Stimulated activated naive CD8-positive, alpha-beta T cell treated with anti-CD3 and anti-CD28 coated beads, Interleukin-15, Interleukin-2, amounts not matched to agents 100 ng/mL and 50 ng/mL, for 24 hours (primary cell): ENCODE measurements around the gene FOXP4.

Experiments used
- H3K27ac Mint-ChIP-seq: one replicate; pipeline ENCODE4 v1.8.0; 2021; ENCODE audit warnings: mild to moderate bottlenecking, mixed read lengths
- H3K27me3 Mint-ChIP-seq: one replicate; pipeline ENCODE4 v1.8.0; 2021; ENCODE audit warnings: mixed read lengths
- H3K36me3 Mint-ChIP-seq: one replicate; pipeline ENCODE4 v1.8.0; 2021; ENCODE audit warnings: low read depth, mixed read lengths
- H3K4me1 Mint-ChIP-seq: one replicate; pipeline ENCODE4 v1.8.0; 2021; ENCODE audit warnings: low read depth, mixed read lengths
- H3K4me3 Mint-ChIP-seq: one replicate; pipeline ENCODE4 v1.8.0; 2021; ENCODE audit warnings: mild to moderate bottlenecking, mixed read lengths
- H3K9me3 Mint-ChIP-seq: one replicate; pipeline ENCODE4 v1.8.0; 2021; ENCODE audit warnings: mixed read lengths

Gene FOXP4

GRCh38 chr6:41512146-41512701, 34.0 kb upstream of the FOXP4 start:
- Mint-ChIP-seq H3K36me3 (no peaks in the 10 kb centered on the region), H3K4me1 (no peaks in the 10 kb centered on the region), H3K27me3 (peaks cover 15% of the 10 kb centered on the region), H3K9me3 (no peaks in the 10 kb centered on the region), H3K27ac (no peak overlapping the region), H3K4me3 (no peak overlapping the region)

DNA sequence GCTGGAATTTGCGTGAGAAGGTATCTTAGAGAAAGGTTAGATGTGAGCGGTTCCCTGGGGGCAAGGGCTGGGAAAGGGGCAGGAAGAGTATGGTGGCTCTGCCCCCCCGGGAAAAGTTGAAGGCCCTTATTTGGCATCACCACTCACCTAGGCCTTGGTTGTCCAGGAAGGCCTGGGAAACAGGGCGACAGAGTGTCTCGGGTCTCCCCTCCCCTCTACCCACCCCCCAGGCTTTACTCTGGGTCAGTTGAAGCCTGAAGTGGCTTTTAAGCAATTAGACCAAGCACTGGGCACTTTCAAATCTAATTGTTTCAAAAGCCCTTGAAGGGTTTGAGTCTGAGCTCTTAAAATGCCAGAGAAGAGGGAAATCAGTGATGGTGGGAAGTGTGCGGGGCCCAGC, 30.2 kb upstream of the FOXP4 start:
- Mint-ChIP-seq H3K27ac (no peak overlapping the region), H3K4me3 (no peak overlapping the region), H3K36me3 (no peaks in the 10 kb centered on the region), H3K27me3 (peaks cover 8% of the 10 kb centered on the region), H3K9me3 (no peaks in the 10 kb centered on the region), H3K4me1 (no peaks in the 10 kb centered on the region)

DNA sequence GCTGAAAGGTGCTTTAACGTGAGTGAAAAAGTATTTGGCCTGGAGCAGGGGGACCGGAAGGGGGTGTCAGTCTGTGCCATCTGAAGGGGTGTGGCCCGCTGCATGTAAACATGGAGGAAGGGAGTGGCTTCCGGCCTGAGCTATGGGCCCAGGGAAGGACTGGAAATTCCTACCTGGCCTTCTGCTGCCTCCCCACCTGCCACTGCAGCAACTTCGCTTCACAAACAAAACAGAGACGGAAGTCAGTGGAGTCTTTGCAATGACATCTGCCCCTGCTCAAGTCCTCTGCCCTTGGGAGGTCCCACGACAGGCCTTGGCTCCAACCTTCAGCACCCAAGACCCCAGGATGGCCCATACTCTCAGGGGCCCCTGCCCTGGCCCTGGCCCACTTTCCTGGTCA, 28.1 kb upstream of the FOXP4 start:
- no peaks in the 10 kb centered on the region for H3K4me1 Mint-ChIP-seq
- H3K27ac Mint-ChIP-seq: no peak overlapping the region
- no peaks in the 10 kb centered on the region for H3K9me3 Mint-ChIP-seq
- peaks cover 20% of the 10 kb centered on the region for H3K27me3 Mint-ChIP-seq
- no peak overlapping the region for H3K4me3 Mint-ChIP-seq
- no peaks in the 10 kb centered on the region for H3K36me3 Mint-ChIP-seq

GRCh38 chr6:41519305-41519744, 26.9 kb upstream of the FOXP4 start:
- Mint-ChIP-seq H3K36me3 (no peaks in the 10 kb centered on the region), H3K4me1 (no peaks in the 10 kb centered on the region), H3K27ac (no peak overlapping the region), H3K27me3 (peaks cover 25% of the 10 kb centered on the region), H3K9me3 (no peaks in the 10 kb centered on the region), H3K4me3 (no peak overlapping the region)

GRCh38 chr6:41519745-41520699, 26.2 kb upstream of the FOXP4 start:
- H3K9me3 Mint-ChIP-seq: no peaks in the 10 kb centered on the region
- no peak overlapping the region for H3K4me3 Mint-ChIP-seq
- H3K27ac Mint-ChIP-seq: no peak overlapping the region
- H3K4me1 Mint-ChIP-seq: no peaks in the 10 kb centered on the region
- no peaks in the 10 kb centered on the region for H3K36me3 Mint-ChIP-seq
- peaks cover 25% of the 10 kb centered on the region for H3K27me3 Mint-ChIP-seq

DNA sequence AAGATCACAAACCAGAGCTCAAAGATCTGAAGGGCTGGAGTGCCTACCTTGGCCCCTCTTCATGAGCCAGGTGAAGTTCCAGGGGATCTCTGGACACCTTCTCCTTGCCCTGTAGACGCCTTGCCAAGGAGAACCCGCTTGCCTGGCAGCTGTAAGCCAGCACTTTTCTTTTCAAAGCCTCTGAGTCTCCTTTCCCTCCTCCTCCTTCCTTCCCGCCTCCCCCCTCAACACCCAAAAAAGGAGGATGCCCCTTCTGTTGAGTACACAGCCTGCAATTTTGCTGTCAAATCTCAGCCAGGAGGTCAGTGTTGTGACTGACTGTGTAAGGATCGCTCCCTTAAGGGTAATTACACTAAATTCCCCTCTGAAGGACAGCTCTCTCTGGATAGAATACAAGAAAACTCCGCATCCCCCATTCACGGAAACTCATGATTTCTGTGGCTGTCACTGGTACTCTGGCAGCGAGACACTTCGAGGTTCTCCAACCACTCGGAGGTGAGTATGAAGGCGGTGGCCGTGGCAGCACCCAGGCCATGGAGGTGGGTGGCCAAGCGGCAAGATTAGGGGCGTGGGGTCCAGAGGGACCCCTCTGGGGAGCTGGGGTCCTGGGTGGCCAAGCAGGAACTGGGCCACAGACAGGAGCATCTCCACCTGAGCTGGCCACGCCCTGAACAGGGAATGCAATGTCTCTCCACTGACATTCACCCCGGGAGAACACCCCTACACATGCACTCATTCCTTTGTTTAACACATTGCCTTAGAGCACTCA, 23.2 kb upstream of the FOXP4 start:
- Mint-ChIP-seq H3K4me3 (no peak overlapping the region), H3K36me3 (no peaks in the 10 kb centered on the region), H3K27me3 (peaks cover 33% of the 10 kb centered on the region), H3K4me1 (peaks cover 5% of the 10 kb centered on the region), H3K27ac (no peak overlapping the region), H3K9me3 (no peaks in the 10 kb centered on the region)

DNA sequence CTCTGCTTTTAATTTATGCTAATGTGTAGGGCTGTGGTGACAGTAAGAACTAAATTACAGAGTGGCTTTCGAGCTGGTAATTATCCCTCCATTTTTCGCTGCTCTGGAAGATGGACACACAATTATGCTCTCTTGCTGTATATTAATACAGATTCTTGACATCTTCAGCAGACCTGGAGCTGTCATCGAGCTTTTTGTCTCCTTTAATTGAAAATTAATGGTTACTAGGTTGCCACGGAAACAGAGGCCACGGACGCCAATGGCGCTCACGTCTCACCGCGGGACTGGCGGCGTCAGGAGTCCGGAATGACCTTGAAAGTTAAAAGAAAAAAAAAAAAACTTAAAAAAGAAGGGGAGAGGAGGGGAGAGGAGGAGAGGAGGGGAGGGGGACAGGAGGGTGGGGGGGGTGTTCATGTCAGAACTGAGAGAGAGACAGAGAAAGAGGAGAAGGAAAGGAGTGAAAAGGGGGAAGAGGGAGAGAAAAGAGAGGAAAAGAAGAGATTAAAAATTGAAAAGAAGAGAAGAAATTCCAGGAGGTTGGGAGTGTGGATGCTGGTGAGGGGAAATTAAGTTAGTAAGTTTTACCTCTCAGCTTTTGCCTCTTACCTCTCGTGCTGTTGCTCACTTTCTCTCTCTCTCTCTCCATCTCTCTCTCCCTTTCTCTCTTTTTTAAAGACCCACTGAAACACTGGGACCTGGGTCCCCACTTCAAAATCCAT, 22.1 kb upstream of the FOXP4 start:
- peaks cover 37% of the 10 kb centered on the region for H3K27me3 Mint-ChIP-seq
- H3K27ac Mint-ChIP-seq: no peak overlapping the region
- H3K9me3 Mint-ChIP-seq: no peaks in the 10 kb centered on the region
- H3K4me3 Mint-ChIP-seq: no peak overlapping the region
- peaks cover 5% of the 10 kb centered on the region for H3K4me1 Mint-ChIP-seq
- no peaks in the 10 kb centered on the region for H3K36me3 Mint-ChIP-seq

- Mint-ChIP-seq H3K4me3 (no peak overlapping the region), H3K9me3 (no peaks in the 10 kb centered on the region), H3K36me3 (no peaks in the 10 kb centered on the region), H3K4me1 (peaks cover 5% of the 10 kb centered on the region), H3K27me3 (peaks cover 38% of the 10 kb centered on the region), H3K27ac (no peak overlapping the region)
Observed at GRCh38 chr6:41524634-41525011, 21.6 kb upstream of the FOXP4 start.

- H3K27me3 Mint-ChIP-seq: peaks cover 32% of the 10 kb centered on the region
- no peaks in the 10 kb centered on the region for H3K36me3 Mint-ChIP-seq
- H3K9me3 Mint-ChIP-seq: no peaks in the 10 kb centered on the region
- no peak overlapping the region for H3K27ac Mint-ChIP-seq
- H3K4me3 Mint-ChIP-seq: no peak overlapping the region
- H3K4me1 Mint-ChIP-seq: peaks cover 25% of the 10 kb centered on the region
Observed at GRCh38 chr6:41527721-41528408, 18.3 kb upstream of the FOXP4 start.

DNA sequence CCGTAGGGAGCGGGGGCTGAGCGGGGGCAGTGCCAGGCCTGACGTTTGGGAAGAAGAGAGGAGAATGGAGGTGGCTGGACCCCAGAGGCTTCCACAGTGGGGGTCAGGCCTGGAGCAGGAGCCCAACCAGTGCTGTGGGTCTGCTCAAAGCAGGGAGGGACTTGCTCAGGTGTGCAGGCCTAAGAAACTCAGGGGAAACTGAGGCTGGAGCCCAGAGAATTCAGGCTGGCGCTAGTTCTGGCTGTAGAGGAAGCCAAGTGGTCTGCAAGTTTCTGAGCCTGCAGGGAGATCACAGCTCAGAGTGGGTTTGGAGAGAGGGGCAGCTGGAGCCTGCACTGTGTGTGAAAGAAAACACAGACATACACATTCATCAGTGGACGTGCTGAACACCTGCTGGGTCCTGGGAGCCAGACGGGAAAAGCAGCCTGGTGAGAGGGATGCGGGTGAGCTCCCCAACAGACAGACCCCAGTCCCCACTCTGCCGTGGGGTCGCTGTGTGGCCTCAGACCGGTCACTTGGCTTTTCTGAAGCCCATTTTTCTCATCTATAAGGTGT, 17.7 kb upstream of the FOXP4 start:
- Mint-ChIP-seq H3K9me3 (no peaks in the 10 kb centered on the region), H3K27ac (no peak overlapping the region), H3K36me3 (no peaks in the 10 kb centered on the region), H3K27me3 (peaks cover 27% of the 10 kb centered on the region), H3K4me3 (no peak overlapping the region), H3K4me1 (peaks cover 31% of the 10 kb centered on the region)

- Mint-ChIP-seq H3K4me1 (peaks cover 36% of the 10 kb centered on the region), H3K27ac (no peak overlapping the region), H3K27me3 (peaks cover 25% of the 10 kb centered on the region), H3K36me3 (no peaks in the 10 kb centered on the region), H3K9me3 (no peaks in the 10 kb centered on the region), H3K4me3 (no peak overlapping the region)
Observed at GRCh38 chr6:41529049-41529448, 17.1 kb upstream of the FOXP4 start.

GRCh38 chr6:41529970-41530369, 16.2 kb upstream of the FOXP4 start:
- no peak overlapping the region for H3K4me3 Mint-ChIP-seq
- H3K4me1 Mint-ChIP-seq: peaks cover 36% of the 10 kb centered on the region
- peaks cover 28% of the 10 kb centered on the region for H3K27me3 Mint-ChIP-seq
- no peaks in the 10 kb centered on the region for H3K36me3 Mint-ChIP-seq
- no peaks in the 10 kb centered on the region for H3K9me3 Mint-ChIP-seq
- H3K27ac Mint-ChIP-seq: no peak overlapping the region

GRCh38 chr6:41530476-41530875, 15.7 kb upstream of the FOXP4 start:
- H3K36me3 Mint-ChIP-seq: no peaks in the 10 kb centered on the region
- H3K27me3 Mint-ChIP-seq: peaks cover 32% of the 10 kb centered on the region
- H3K4me3 Mint-ChIP-seq: no peak overlapping the region
- H3K9me3 Mint-ChIP-seq: no peaks in the 10 kb centered on the region
- H3K27ac Mint-ChIP-seq: no peak overlapping the region
- peaks cover 36% of the 10 kb centered on the region for H3K4me1 Mint-ChIP-seq

DNA sequence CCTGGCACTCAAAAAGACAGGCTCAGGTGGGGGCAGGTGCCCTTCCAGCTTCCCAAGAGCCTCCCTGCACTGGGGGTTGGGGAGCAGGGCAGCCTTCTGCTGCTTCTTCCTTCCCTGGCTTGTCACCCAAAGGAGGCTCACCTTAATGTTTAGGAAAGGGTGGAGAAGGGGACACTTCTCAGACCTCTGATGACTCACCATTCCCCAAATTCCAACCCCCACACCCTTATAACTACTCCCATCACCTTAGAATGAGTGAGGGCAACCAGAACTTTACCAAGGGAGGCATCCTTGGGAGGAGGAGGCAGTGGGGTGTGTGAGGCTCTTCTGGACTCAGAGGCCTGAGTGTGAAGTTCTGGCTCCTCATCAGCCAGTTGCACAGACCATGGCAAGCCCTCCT, 15.2 kb upstream of the FOXP4 start:
- H3K9me3 Mint-ChIP-seq: no peaks in the 10 kb centered on the region
- peaks cover 34% of the 10 kb centered on the region for H3K27me3 Mint-ChIP-seq
- H3K4me1 Mint-ChIP-seq: peaks cover 36% of the 10 kb centered on the region
- H3K36me3 Mint-ChIP-seq: no peaks in the 10 kb centered on the region
- H3K27ac Mint-ChIP-seq: peak overlapping the region; percentile 98
- no peak overlapping the region for H3K4me3 Mint-ChIP-seq
